HepG2 (cell line): ENCODE data around the gene MC5R. TPM values are rescaled to one million over a fixed set of nuclear protein-coding genes. Genes with fewer than 3 reads are reported as not detected.

ENCODE experiments used
- ATF7-NPFF ChIP-seq: sonication (generic); formaldehyde crosslinking; IDR thresholded peaks from 2 replicates; pipeline ENCODE4 v1.8.1; 2023; ENCODE audit warnings: mild to moderate bottlenecking, low read depth, missing genetic modification reagents, moderate library complexity
- BCL3 ChIP-seq: sonication (generic); formaldehyde crosslinking; IDR thresholded peaks from 2 replicates; pipeline ENCODE4 v1.5.1; 2020; ENCODE audit warnings: mild to moderate bottlenecking, missing genetic modification reagents, moderate library complexity
- CENPBD1 ChIP-seq: sonication (generic); formaldehyde crosslinking; IDR thresholded peaks from 2 replicates; pipeline ENCODE4 v1.8.0; 2022; ENCODE audit warnings: missing genetic modification reagents, low read depth, mild to moderate bottlenecking, borderline replicate concordance
- CERS6 ChIP-seq: sonication (generic); formaldehyde crosslinking; IDR thresholded peaks from 2 replicates; pipeline ENCODE4 v1.5.0; 2020; ENCODE audit warnings: missing genetic modification reagents
- HNRNPLL ChIP-seq: fragments of 200-400 bp; formaldehyde crosslinking; IDR thresholded peaks from 2 replicates; pipeline ENCODE4 v1.6.1; 2017; ENCODE audit warnings: mild to moderate bottlenecking, low read depth, low read length; ENCODE audit not compliant: poor library complexity, severe bottlenecking
- KDM2A ChIP-seq: sonication (generic); formaldehyde crosslinking; IDR thresholded peaks from 2 replicates; pipeline ENCODE4 v1.4.0; 2020; ENCODE audit warnings: low read depth, missing genetic modification reagents, borderline replicate concordance
- NFKB2 ChIP-seq: sonication (generic); formaldehyde crosslinking; IDR thresholded peaks from 2 replicates; pipeline ENCODE4 v1.4.0; 2020; ENCODE audit warnings: missing genetic modification reagents, borderline replicate concordance
- NONO ChIP-seq, 2 experiments: fragments of 450-650 bp in 1 of 2; sonication (generic) in 1 of 2; formaldehyde crosslinking in 1 of 2; IDR thresholded peaks in 1 of 2; conservative IDR thresholded peaks in 1 of 2; 2 replicates each; pipeline versions ENCODE4 v1.6.1 to v1.8.0; 2017 to 2022; ENCODE audit warnings: mild to moderate bottlenecking in 1 of 2, missing genetic modification reagents in 1 of 2, moderate library complexity in 1 of 2
- UBTF ChIP-seq: sonication (generic); formaldehyde crosslinking; IDR thresholded peaks from 2 replicates; pipeline ENCODE4 v1.4.0; 2020; ENCODE audit warnings: mild to moderate bottlenecking, missing genetic modification reagents
- ZNF431 ChIP-seq: sonication (generic); formaldehyde crosslinking; IDR thresholded peaks from 2 replicates; pipeline ENCODE4 v1.9.0; 2022; ENCODE audit warnings: missing genetic modification reagents, low read depth, mild to moderate bottlenecking, borderline replicate concordance
- ZNF441 ChIP-seq: sonication (generic); formaldehyde crosslinking; IDR thresholded peaks from 2 replicates; pipeline ENCODE4 v1.7.0; 2021; ENCODE audit warnings: missing genetic modification reagents, borderline replicate concordance
- ZNF501 ChIP-seq: sonication (generic); formaldehyde crosslinking; IDR thresholded peaks from 2 replicates; pipeline ENCODE4 v1.5.1; 2020; ENCODE audit warnings: mild to moderate bottlenecking, moderate library complexity, missing genetic modification reagents
- ZNF687 ChIP-seq: sonication (generic); formaldehyde crosslinking; IDR thresholded peaks from 2 replicates; pipeline ENCODE4 v1.5.1; 2020; ENCODE audit warnings: mild to moderate bottlenecking, missing genetic modification reagents, moderate library complexity
- ZSCAN5A ChIP-seq: sonication (generic); formaldehyde crosslinking; IDR thresholded peaks from 2 replicates; pipeline ENCODE4 v1.8.0; 2022; ENCODE audit warnings: mild to moderate bottlenecking, missing genetic modification reagents, borderline replicate concordance
- polyA plus RNA-seq, 8 experiments: library from polyadenylated mRNA; depleted of rRNA in 3 of 8; stranded (reverse) in 7 of 8; unstranded in 1 of 8; fragments of >200 nt; fragmentation: Illumina TruSeq in 4 of 8; extraction: Trizol in 4 of 8; gene quantifications; 2 replicates each; pipeline versions ENCODE4 v1.2.1 to v1.2.3, GENCODE V29; 2011 to 2016; ENCODE audit warnings: low read depth in 4 of 8, missing spikeins in 1 of 8, mixed read lengths in 1 of 8; ENCODE audit not compliant: insufficient read depth in 1 of 8
- total RNA-seq, 5 experiments: library from RNA; depleted of rRNA; stranded (reverse); fragments of >200 nt; fragmentation: Illumina TruSeq; extraction: Trizol; gene quantifications; 2 replicates each; pipeline ENCODE4 v1.2.3, GENCODE V29; 2016; ENCODE audit warnings: low read depth in 1 of 5

Gene MC5R
- total and polyA plus RNA-seq, 2 of the 13 experiments (the other 11 are each of a cell fraction or from before 2014, with no cell fraction given): not detected

GRCh38 chr18:13800505-13801259 lies 23.3 kb upstream of the MC5R start (continued):
- TF ChIP-seq BCL3 (CRISPR knock-in tag) (no peak), CENPBD1 (CRISPR knock-in tag) (no peak), ZNF687 (CRISPR knock-in tag) (peak; percentile 68), ZNF441 (peak; percentile 98), CERS6 (CRISPR knock-in tag) (no peak), ATF7-NPFF (no peak), UBTF (CRISPR knock-in tag) (peak; percentile 86), NONO (IDR thresholded peaks at IDR 0.05) (no peak), NONO (CRISPR knock-in tag; conservative IDR thresholded peaks at IDR 0.05) (0 out of 2 replicates have a peak, but pooled peaks have one; percentile 26), ZNF501 (peak; percentile 21; the same call in 1 of the 2 replicates), KDM2A (CRISPR knock-in tag) (peak; percentile 55; the same call in 1 of the 2 replicates), HNRNPLL (peak; percentile 100), ZSCAN5A (CRISPR knock-in tag) (no peak), ZNF431 (CRISPR knock-in tag) (no peak), NFKB2 (peak; percentile 24; the same call in 1 of the 2 replicates)
